Heart right ventricle (tissue), 16 donors: Measurements from ENCODE around the gene CACNA1C. TPM values are rescaled to one million over a fixed set of nuclear protein-coding genes. Genes with fewer than 3 reads are reported as not detected.

ENCODE experiments used
- ATAC-seq, 8 donors: fragments of 200-7000 bp; cut with Tn5 transposase; one replicate each; pipeline ENCODE4 v1.9.1; 2020; ENCODE audit warnings: mild to moderate bottlenecking in 8 of 8, moderate library complexity in 8 of 8, moderate number of reproducible peaks in 1 of 8
- DNase-seq, 2 donors: peaks; one replicate each; pipeline ENCODE4 v3.0.0-alpha.2; 2020
- H3K27ac ChIP-seq, 10 donors: fragments of 200-600 bp; sonication (generic) in 2 of 10; one replicate each; pipeline versions ENCODE4 v1.5.0 to v1.8.0; 2020 to 2022; ENCODE audit warnings: mild to moderate bottlenecking in 3 of 10
- H3K27me3 ChIP-seq, 7 donors: fragments of 200-600 bp; one replicate each; pipeline ENCODE4 v1.8.0; 2021 to 2022; ENCODE audit warnings: mild to moderate bottlenecking in 2 of 7
- H3K36me3 ChIP-seq, 9 donors: fragments of 200-600 bp; sonication (generic) in 1 of 9; one replicate each; pipeline versions ENCODE4 v1.5.0 to v1.8.0; 2020 to 2022; ENCODE audit warnings: mild to moderate bottlenecking in 2 of 9
- H3K4me1 ChIP-seq, 9 donors: fragments of 200-600 bp; sonication (generic) in 1 of 9; one replicate each; pipeline versions ENCODE4 v1.5.0 to v1.8.0; 2020 to 2022; ENCODE audit warnings: mild to moderate bottlenecking in 4 of 9
- H3K4me3 ChIP-seq, 10 donors: fragments of 200-600 bp; sonication (generic) in 2 of 10; one replicate each; pipeline versions ENCODE4 v1.5.0 to v1.8.0; 2020 to 2022; ENCODE audit warnings: mild to moderate bottlenecking in 7 of 10, moderate library complexity in 2 of 10
- H3K9me3 ChIP-seq, 11 donors: fragments of 200-600 bp in 10 of 11; sonication (generic) in 2 of 11; one replicate each; pipeline versions ENCODE4 v1.5.0 to v1.8.0; 2013 to 2022; ENCODE audit warnings: mild to moderate bottlenecking in 2 of 11, control low read depth in 1 of 11, moderate library complexity in 1 of 11
- CTCF ChIP-seq, 9 donors: fragments of 200-600 bp; sonication (generic) in 2 of 9; IDR thresholded peaks; one replicate each; pipeline versions ENCODE4 v1.5.0 to v1.8.0; 2021 to 2022; ENCODE audit warnings: antibody characterized with exemption in 9 of 9, mild to moderate bottlenecking in 5 of 9, moderate library complexity in 1 of 9
- WGBS, 2 donors: extraction: QIAGEN DNeasy Blood & Tissue Kit; methylation state at CpG; one replicate each; pipeline ENCODE4 v1.1.7; 2013; ENCODE audit warnings: inconsistent platforms in 1 of 2; 5-methylcytosine and 5-hydroxymethylcytosine counted together
- intact Hi-C, 10 donors: fragments of 100-400 bp; cut with DNase I; formaldehyde crosslinking; loops; one replicate each; pipeline versions ENCODE4 v1.11.1 to v1.14.2; 2022
- polyA plus RNA-seq, 2 donors: library from polyadenylated mRNA; stranded (reverse); fragments of 200-250 nt; gene quantifications; one replicate each; pipeline ENCODE4 v1.2.3, GENCODE V29; 2013
- total RNA-seq, 10 donors: library from RNA; stranded (reverse); fragmentation: NEBNext Ultra II Directional in 3 of 10; extraction: Animal tissue kit (Norgen Biotek cat#: 25700) in 3 of 10; gene quantifications; one replicate each; pipeline versions ENCODE4 v1.2.1 to v1.2.4, GENCODE V29; 2021 to 2023
- donor health status: Arrhythmogenic right ventricular cardiomyopathy.
- donor health status: ischemic (EF 13 %, LVEDD 7.1; RV severe dilation, severe dysfunction).
- donor health status: healthy with polysubstance abuse.
- donor health status: DM: no; HTN: yes; CAD: no.
- donor health status: DM: no; HTN: no; CAD: no.
- donor health status: ischemic (EF 25% LVEDD 6.9; RV normal size, moderate dysfunction).
- donor health status: ischemic (EF 25% LVEDD 5.7; RV mildly dilated, moderate dysfunction).
- donor health status: healthy.
- donor health status: DM: yes; HTN: yes; CAD: no.
- donor health status: Ischemic cardiomyopathy.
- donor health status: ischemic (EF 35%, LVEDD 5.7; RV mildly dilated, moderate dysfunction).
- donor health status: nonischemic (EF 11% LVEDD 7.7; RV severe dilation, severe dysfunction).
- donor health status: DM: yes; HTN: yes; CAD: no.
- donor health status: PGD.
- donor health status: ischemic (EF 29% LVEDD 5.4; RV normal size, mild dysfunction).
- donor health status: nonischemic (EF 23%, LVEDD 6.1; RV moderate dilation, normal function).

Gene CACNA1C
- total and polyA plus RNA-seq, 12 donors = 19.1 to 222 (median 183) TPM

DNA sequence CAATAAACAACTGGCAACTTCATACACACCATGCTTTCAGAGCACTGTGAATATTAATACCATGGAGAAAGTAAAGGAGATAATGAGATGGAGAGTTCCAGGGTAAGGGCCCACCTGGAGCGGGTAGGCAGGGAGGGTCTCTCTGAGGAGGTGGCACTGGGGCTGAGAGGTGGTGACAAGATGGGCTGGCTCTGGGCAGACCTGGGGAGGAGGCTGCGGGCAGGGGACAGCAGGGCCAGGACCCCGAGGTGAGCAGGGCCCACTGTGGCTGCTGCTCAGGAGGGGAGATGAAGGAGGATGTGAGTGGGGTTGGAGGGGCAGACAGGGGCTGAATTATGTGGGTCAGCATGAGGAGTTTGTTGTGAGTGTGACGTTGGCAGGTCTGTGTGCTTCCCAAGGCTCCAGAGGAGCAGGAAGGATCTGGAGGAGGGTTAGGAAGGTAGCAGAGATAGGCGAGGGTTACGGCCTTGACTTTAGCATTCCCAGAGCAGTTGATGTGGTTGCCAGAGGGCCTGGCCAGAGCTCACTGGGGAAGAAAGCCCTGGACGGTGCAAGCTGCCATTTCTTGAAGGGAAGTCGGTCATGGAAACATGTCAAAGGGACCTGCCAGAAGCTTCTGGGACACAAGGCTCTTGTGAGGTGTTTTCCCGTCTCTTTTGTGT, 88.2 kb downstream of the CACNA1C start:
- H3K4me3 ChIP-seq = no peak overlapping the region
- DNase-seq = no peak
- peaks cover 30 to 92% (median 68%) of the 10 kb centered on the region in 9 donors for H3K4me1 ChIP-seq
- H3K27ac ChIP-seq = peak overlapping the region in 9 of 10 donors; percentile 10 to 84 (median 45)
- intact Hi-C loops = no loop called here
- H3K9me3 ChIP-seq = no peaks in the 10 kb centered on the region
- peak in 7 of 8 donors; percentile 5 to 33 (median 22) for ATAC-seq
- 61 to 65% methylated on average over 9 of the region's 9 CpGs for WGBS, 2 donors
- no peaks in the 10 kb centered on the region for H3K27me3 ChIP-seq
- no peaks in the 10 kb centered on the region for H3K36me3 ChIP-seq
- no peak for TF ChIP-seq CTCF (IDR thresholded peaks at IDR 0.05)

DNA sequence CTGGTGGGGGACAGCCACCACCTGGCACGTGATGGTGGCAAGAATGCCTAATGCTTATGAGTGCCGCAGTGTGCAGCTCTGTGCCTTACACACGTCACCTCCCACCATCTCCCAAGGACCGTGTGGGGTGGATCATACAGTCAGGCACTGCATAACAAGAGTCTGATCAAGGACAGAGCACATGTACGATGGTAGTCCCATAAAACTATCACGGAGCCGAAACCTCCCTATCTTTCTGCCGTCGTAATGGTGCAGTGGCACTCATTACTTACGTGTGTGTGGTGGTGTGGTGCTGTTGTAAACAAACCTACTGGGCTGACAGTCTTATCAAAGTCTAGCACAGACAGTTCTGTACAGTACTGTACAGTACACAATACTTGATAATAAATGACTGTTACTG, 89.3 kb downstream of the CACNA1C start:
- 64 to 71% methylated on average over 10 of the region's 10 CpGs for whole genome bisulfite sequencing, 2 donors
- DNase-seq (no peak), ATAC-seq (peak in 7 of 8 donors; percentile 25 to 87 (median 48))
- H3K9me3 ChIP-seq = no peaks in the 10 kb centered on the region
- no peaks in the 10 kb centered on the region for H3K27me3 ChIP-seq
- intact Hi-C loops = no loop called here
- no peak overlapping the region for H3K4me3 ChIP-seq
- H3K4me1 ChIP-seq = peaks cover 30 to 92% (median 70%) of the 10 kb centered on the region in 9 donors
- no peaks in the 10 kb centered on the region for H3K36me3 ChIP-seq
- peak overlapping the region in 6 of 10 donors; percentile 23 to 84 (median 54) for H3K27ac ChIP-seq
- no peak for TF ChIP-seq CTCF (IDR thresholded peaks at IDR 0.05)

- H3K9me3 ChIP-seq = no peaks in the 10 kb centered on the region
- intact Hi-C loops = no loop called here
- no peak overlapping the region for H3K4me3 ChIP-seq
- no peak for TF ChIP-seq CTCF (IDR thresholded peaks at IDR 0.05)
- WGBS, 2 donors = 67 to 79% methylated on average over 1 of the region's 1 CpG
- ATAC-seq (no peak), DNase-seq (no peak)
- H3K27ac ChIP-seq = peak overlapping the region in 3 of 10 donors; percentile 5 to 29 (median 17)
- H3K4me1 ChIP-seq = peaks cover 29 to 90% (median 64%) of the 10 kb centered on the region in 9 donors
- H3K27me3 ChIP-seq = no peaks in the 10 kb centered on the region
- H3K36me3 ChIP-seq = no peaks in the 10 kb centered on the region
Observed at GRCh38 chr12:2144951-2145350, 92.2 kb downstream of the CACNA1C start.

DNA sequence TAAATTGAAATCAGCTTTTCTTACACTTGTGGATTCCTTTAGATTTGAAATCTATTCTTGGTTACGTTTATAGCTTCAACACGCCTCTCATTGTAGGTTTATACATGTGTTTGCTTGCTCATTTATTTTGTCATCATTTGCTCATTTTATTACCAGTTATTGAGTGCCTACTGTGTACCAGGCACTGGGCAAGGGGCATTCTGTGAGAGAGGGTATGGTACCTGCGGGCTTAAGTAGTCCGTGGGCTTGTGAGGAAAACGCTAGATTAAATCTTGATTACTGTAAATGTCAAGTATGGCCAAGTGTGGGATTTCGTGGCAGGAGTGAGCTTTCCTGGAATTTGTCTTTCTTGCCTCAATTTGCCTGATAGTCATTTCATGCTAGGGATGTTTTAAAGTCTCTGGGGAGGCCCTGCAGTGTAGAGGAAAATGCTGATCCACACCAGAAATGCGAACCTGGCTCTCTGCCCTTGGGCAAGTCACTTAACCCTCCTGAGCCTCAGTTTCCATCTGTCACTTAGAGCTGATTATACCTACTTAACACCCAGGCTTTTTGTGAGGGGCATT, 92.7 kb downstream of the CACNA1C start:
- Histone ChIP-seq H3K9me3 (no peaks in the 10 kb centered on the region), H3K27ac (peak overlapping the region in 3 of 10 donors; percentile 5 to 29 (median 13)), H3K4me3 (no peak overlapping the region), H3K36me3 (no peaks in the 10 kb centered on the region), H3K27me3 (no peaks in the 10 kb centered on the region), H3K4me1 (peaks cover 30 to 90% (median 64%) of the 10 kb centered on the region in 9 donors)
- ATAC-seq (no peak), DNase-seq (no peak)
- no peak for TF ChIP-seq CTCF (IDR thresholded peaks at IDR 0.05)
- intact Hi-C loops = no loop called here
- 70 to 71% methylated on average over 7 of the region's 7 CpGs for WGBS, 2 donors
